ENCODE results near the gene VPS37B. TPM values are rescaled to one million over a fixed set of nuclear protein-coding genes. Genes with fewer than 3 reads are reported as not detected.

The VPS37B gene
- total RNA-seq, 1 donor from 2014 or later: 22.9 TPM

- DNase-seq (ENCODE audit: low spot score, unreplicated experiment): no peak
- H3K9me3 Mint-ChIP-seq (ENCODE audit: low read depth): no peaks in the 10 kb centered on the region
- H3K4me1 Mint-ChIP-seq (ENCODE audit: low read depth): no peaks in the 10 kb centered on the region
- TF ChIP-seq CTCF (IDR thresholded peaks at IDR 0.05; ENCODE audit: unreplicated experiment): no peak
- no peaks in the 10 kb centered on the region for H3K36me3 Mint-ChIP-seq (ENCODE audit: insufficient read depth)
- no peak overlapping the region for H3K4me3 Mint-ChIP-seq (ENCODE audit: low read depth)
- H3K27me3 Mint-ChIP-seq: no peaks in the 10 kb centered on the region
- no peak overlapping the region for H3K27ac Mint-ChIP-seq
Measured at GRCh38 chr12:122858171-122858570, 37.8 kb downstream of the VPS37B start.

- no peaks in the 10 kb centered on the region for H3K36me3 Mint-ChIP-seq (ENCODE audit: insufficient read depth)
- no peak for TF ChIP-seq CTCF (IDR thresholded peaks at IDR 0.05; ENCODE audit: unreplicated experiment)
- H3K27me3 Mint-ChIP-seq: no peaks in the 10 kb centered on the region
- no peak overlapping the region for H3K4me3 Mint-ChIP-seq (ENCODE audit: low read depth)
- H3K27ac Mint-ChIP-seq: no peak overlapping the region
- DNase-seq (ENCODE audit: low spot score, unreplicated experiment): no peak
- no peaks in the 10 kb centered on the region for H3K9me3 Mint-ChIP-seq (ENCODE audit: low read depth)
- no peaks in the 10 kb centered on the region for H3K4me1 Mint-ChIP-seq (ENCODE audit: low read depth)
Measured at GRCh38 chr12:122856999-122857671, 38.8 kb downstream of the VPS37B start.

GRCh38 chr12:122855928-122856831 lies 39.7 kb downstream of the VPS37B start:
- H3K27ac Mint-ChIP-seq: no peak overlapping the region
- no peak overlapping the region for H3K4me3 Mint-ChIP-seq (ENCODE audit: low read depth)
- no peaks in the 10 kb centered on the region for H3K27me3 Mint-ChIP-seq
- no peaks in the 10 kb centered on the region for H3K36me3 Mint-ChIP-seq (ENCODE audit: insufficient read depth)
- no peaks in the 10 kb centered on the region for H3K4me1 Mint-ChIP-seq (ENCODE audit: low read depth)
- DNase-seq (ENCODE audit: low spot score, unreplicated experiment): no peak
- TF ChIP-seq CTCF (IDR thresholded peaks at IDR 0.05; ENCODE audit: unreplicated experiment): no peak
- no peaks in the 10 kb centered on the region for H3K9me3 Mint-ChIP-seq (ENCODE audit: low read depth)

GRCh38 chr12:122855071-122855829 lies 40.7 kb downstream of the VPS37B start:
- DNase-seq (ENCODE audit: low spot score, unreplicated experiment): no peak
- peak overlapping the region; percentile 76 for H3K27ac Mint-ChIP-seq
- H3K9me3 Mint-ChIP-seq (ENCODE audit: low read depth): no peaks in the 10 kb centered on the region
- H3K4me1 Mint-ChIP-seq (ENCODE audit: low read depth): no peaks in the 10 kb centered on the region
- no peaks in the 10 kb centered on the region for H3K27me3 Mint-ChIP-seq
- no peaks in the 10 kb centered on the region for H3K36me3 Mint-ChIP-seq (ENCODE audit: insufficient read depth)
- no peak for TF ChIP-seq CTCF (IDR thresholded peaks at IDR 0.05; ENCODE audit: unreplicated experiment)
- no peak overlapping the region for H3K4me3 Mint-ChIP-seq (ENCODE audit: low read depth)

- Mint-ChIP-seq H3K4me1 (ENCODE audit: low read depth) (no peaks in the 10 kb centered on the region), H3K9me3 (ENCODE audit: low read depth) (no peaks in the 10 kb centered on the region), H3K4me3 (ENCODE audit: low read depth) (no peak overlapping the region), H3K36me3 (ENCODE audit: insufficient read depth) (peaks cover 4% of the 10 kb centered on the region), H3K27me3 (no peaks in the 10 kb centered on the region), H3K27ac (no peak overlapping the region)
- no peak for TF ChIP-seq CTCF (IDR thresholded peaks at IDR 0.05; ENCODE audit: unreplicated experiment)
- DNase-seq (ENCODE audit: low spot score, unreplicated experiment): no peak
Measured at GRCh38 chr12:122854554-122854953, 41.4 kb downstream of the VPS37B start.

Measured in progenitor cell of endocrine pancreas (in vitro differentiated cells).